GM19397 (cell line): ENCODE measurements around the gene THAP4.

Experiments
- ATAC-seq: cut with Tn5 transposase; IDR thresholded peaks from one replicate; pipeline ENCODE4 v1.9.1; 2021; ENCODE audit warnings: mild to moderate bottlenecking, moderate library complexity; ENCODE audit not compliant: unreplicated experiment

The THAP4 gene

DNA sequence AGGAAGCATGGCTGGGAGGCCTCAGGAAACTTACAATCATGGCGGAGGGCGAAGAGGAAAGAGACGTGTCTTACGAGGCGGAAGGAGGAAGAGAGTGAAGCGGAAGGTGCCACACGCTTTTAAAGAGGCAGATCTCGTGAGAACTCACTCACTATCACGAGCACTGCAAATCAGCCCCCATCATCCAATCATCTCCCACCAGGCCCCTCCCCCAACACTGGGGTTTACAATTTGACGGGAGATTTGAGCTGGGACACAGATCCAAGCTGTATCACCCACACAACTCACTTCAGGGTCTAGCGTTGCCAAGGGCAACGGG lies 83.5 kb downstream of the THAP4 start:
- ATAC-seq = no peak

DNA sequence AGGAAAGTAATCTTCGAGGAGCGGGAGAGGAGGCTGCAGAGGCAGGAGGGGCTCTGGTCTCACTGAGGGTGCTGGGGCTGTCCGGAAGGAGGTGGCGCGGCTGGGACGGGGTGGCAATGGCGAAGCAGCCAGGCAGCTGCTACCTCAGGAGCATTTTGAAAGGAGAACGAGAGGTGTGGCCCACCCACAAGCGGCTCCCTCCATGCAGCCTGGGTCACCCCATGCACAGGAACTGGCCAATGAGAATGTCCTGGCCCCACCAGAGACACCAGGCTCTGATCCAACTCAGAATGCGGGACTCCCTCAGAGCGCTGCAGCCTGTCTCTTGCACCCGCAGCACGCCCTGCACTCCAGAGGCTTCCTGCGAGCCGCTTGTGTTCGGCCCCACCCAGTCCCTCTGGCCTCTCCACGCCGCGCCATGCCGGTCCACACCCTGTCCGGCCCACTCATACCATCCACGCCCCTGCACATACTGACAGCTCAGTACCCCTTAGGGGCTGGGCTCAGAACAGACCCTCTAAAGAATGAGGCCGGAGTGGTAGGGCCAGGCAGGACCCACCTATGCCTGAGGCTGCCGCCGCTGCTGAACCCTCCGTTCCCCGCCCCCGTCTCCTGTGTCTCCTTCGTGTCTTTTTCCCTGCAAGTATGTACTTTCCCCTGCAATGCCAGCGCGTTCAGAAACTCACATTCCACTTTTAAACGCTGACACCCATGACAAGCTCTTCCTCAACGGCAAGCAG lies 84.8 kb downstream of the THAP4 start:
- ATAC-seq = no peak

DNA sequence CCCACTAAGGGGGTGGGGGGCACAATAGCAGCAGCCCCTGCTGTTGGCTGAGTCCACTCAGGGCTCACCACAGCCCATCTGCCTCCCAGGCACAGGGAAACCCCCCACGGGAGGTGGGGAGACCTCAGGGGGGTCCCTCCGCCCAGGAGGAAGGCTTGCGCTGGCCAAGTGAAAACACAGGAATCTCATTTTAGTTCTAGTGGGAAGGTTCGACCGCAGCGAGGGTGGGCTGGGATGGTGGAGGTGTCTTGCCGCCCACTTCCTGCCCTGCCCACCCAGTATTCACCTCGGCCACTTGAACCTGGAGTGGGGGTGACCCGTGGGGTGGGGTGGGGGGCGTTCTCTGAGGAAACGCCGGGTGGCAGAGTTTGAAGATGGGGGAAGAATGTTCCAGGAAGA lies 85.4 kb downstream of the THAP4 start:
- no peak for ATAC-seq

DNA sequence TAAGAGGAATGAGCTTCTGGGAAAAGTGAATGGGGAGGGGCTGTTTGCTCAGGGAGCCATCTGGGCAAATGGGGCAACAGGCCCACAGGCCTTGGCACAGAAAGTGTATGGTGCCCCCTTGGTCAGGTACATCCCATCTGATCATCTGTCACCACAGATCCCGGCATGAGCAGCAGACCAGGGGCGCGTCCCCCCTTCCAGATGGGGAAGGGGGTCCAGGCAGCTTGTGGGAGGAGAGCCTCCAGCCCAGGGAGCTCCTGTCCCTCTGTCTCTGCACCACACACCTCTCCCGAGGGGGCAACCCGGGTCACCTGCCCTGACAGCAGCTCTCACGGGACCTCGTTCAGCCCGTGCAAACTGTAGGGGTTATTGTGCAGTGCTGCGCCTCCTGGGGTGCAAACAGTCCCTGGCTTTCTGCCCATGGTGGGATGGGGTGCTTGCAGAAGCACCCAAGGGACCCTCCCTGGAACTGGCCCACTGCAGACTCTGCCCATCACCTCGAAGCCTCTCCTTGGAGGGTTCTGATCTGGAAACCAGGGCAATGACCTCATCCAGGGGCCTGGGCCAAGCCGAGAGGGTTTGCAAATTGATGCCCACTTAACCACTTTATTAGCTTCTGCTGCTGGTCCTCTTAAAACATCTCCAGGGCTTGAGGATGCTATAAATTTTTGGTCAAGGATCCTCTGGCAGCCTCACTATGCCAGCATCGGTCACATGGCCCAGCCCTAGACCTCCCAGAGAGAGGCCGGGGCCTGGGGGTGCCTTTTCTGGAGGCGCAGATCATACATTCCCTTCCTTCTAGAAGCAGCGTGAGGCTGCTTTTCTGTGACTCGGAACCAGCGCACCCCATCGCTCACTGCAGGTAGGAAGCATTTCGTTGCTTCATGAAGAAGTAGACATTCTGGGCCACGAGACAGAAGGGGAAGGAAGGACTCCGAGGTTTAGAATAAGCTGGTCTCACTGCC lies 86.1 kb downstream of the THAP4 start:
- ATAC-seq = no peak

DNA sequence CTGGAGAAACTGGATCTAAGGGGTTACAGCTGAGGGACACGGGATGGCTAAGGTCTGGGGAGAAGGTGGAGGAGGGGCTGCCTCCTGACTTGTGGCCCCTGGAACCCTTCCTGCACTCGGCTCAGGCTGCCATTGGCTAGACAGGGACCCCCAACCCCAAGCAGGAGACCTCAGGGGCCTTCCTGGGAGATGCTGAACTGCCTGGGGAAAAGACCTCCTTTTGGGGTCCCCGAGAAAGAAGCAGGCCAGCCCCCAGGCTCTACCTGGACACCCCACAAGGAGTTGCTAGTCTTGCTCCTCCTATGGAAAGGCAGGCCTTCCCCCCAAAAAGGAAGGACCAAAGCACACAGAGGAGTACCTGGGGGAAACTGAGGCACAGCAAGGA lies 88.5 kb downstream of the THAP4 start:
- ATAC-seq = no peak

DNA sequence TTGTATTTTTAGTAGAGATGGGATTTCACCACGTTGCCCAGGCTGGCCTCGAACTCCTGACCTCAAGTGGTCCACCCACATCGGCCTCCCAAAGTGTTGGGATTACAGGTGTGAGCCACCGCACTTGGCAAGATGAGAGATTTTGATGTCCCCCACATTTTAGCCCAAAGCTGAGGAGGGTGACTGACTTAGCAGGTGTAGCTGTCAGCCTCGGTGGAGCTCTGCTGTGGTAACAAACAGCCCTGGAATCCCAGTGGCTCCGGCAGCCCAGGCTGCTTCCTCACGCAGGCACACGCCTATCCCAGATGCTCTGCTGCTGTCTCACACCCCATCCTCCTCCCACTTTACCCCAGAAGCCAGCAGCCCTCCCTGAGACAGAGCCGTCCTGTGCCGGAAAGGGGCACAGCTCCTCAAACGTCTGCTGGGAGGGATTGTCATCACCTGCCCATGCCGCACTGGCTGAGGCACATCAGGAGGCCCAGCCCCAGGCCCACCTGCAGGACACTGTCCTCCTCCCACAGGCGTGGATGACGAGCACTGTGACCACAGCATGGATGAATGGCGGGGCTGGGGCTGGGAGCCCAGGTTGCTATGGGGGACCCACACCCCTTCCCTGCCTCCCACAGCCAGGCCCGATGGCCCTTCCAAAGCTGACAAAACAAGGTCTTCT lies 89.0 kb downstream of the THAP4 start:
- ATAC-seq = no peak

DNA sequence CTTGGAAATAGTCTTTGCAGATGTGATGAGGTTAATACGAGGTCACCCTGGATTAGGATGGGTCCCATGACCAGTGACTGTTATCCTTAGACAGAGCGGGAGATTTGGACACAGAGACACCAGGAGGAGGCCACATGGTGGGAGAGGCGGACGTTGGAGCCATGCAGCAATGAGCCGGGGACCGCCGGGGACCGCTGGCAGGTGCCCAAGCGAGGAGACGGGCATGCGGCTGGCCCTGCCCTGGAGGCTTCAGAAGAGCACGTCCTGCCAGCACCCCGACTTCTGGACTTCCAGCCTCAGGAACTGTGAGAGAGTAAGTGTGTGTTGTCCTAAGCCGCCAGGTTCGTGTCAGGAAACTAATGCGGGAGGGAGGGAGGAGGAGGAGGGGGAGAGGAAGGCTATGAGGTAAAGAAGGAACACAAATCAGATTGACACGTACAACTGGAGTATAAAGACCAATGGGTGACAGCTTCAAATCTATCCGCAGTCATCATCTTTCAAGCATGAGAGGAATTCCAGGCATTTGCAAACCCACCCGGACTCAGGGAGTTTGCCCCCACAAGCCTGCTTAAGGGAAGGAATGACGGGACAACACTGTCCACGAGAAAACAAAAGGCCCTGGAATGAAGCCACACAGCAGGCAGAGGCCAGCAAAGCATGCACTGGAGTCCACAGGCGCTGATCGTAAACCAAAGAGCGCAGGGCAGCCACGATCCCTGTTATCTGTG lies 90.0 kb downstream of the THAP4 start:
- no peak for ATAC-seq

DNA sequence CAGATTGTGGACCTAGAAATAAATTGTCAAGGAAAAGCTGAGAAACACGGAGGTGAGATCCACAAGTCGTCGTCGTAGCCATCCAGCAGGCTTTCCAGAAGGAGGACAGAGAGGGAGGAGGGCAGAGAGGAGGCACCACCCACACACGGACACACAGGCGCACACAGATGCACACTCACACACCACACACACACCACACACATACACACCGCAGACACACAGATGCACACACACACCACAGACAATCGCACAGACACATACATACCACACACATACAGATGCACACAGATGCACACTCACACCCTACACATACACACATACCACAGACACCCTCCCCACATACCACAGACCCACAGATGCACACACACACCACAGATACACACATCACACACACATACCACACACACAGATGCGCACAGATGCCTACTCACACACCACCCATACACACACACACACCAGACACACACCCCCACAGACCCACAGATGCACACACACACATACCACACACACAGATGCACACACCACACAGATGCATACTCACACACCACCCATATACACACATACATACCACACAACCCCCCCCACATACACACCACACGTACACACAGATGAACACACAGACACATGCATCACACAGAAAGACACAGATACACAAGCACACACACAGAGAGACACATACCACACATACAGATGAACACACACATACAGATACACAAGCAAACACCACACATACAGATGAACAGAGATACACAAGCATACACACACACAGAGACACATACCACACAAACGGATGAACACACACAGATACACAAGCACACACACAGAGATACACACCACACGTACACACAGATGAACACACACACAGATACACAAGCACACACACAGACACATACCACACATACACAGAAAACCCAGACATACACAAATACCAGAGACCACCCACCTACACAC lies 91.2 kb downstream of the THAP4 start:
- no peak for ATAC-seq

DNA sequence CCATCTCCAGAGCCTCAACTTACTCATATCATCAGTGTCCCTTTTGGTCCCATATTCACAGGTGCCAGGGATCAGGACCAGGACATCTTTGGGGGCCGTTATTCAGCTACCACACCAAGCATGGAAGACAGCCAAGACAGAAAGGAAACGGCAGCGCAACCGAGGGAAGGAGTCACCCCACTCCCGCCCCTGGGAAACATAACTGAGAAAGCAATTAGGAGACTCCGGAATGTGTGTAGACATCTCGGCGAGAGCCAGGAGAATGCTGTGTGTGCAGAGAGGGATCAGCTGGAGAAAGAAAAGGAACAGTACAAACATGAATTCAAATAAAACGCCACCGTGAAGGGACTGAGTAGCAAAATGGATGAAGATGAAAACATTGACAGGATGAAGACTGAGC lies 91.9 kb downstream of the THAP4 start:
- no peak for ATAC-seq

DNA sequence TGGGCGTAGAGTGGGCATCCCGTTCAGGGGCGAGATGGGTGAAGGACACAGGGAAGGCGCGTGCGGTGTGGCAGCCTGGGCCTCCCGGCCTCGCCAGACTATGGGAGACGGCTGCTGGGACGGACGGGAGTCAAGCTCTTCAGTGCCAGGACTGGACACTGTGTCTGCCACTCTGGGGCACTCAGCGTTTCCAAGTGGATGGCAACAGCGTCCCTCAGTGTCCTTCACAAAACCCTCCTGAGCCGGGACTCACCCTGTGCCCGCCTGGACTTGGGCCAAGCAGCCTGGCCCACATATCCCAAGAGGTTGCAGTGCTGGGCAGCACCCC lies 94.7 kb downstream of the THAP4 start:
- ATAC-seq = no peak

DNA sequence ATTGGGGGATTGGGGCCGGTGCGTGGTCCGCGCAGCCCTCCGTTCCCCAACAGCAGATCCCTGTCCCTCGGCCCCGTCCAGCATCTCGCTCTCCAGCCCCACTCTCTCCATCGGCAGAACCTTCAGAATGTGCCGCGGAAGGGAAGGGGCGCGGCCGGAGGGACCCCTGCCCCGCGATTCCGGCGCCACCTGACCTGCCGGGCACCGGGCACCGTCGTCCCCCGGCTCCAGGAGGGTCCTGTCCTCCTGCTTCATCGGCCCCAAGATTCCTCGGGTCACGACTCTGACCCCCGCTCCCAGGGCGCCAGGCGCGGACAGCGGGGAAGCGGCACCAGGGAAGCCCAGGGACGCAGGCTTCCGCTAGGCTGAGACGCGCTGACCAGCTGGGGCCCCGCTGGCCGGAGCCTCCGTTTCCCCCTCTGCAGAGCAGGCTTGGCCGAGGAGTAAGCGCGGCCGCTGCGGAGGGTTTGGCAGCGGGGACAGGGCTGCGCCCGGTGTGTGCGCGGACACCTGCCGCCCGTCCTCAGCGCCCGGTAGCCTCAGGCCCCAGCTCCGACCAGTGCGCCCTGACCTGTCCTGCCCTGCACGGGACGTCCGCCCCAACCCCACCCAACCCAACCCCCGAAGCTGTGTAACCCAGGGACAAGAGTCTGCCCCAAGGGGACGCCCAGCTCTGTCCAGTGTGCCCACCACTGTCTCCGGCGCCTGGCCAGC lies 95.2 kb downstream of the THAP4 start:
- no peak for ATAC-seq

DNA sequence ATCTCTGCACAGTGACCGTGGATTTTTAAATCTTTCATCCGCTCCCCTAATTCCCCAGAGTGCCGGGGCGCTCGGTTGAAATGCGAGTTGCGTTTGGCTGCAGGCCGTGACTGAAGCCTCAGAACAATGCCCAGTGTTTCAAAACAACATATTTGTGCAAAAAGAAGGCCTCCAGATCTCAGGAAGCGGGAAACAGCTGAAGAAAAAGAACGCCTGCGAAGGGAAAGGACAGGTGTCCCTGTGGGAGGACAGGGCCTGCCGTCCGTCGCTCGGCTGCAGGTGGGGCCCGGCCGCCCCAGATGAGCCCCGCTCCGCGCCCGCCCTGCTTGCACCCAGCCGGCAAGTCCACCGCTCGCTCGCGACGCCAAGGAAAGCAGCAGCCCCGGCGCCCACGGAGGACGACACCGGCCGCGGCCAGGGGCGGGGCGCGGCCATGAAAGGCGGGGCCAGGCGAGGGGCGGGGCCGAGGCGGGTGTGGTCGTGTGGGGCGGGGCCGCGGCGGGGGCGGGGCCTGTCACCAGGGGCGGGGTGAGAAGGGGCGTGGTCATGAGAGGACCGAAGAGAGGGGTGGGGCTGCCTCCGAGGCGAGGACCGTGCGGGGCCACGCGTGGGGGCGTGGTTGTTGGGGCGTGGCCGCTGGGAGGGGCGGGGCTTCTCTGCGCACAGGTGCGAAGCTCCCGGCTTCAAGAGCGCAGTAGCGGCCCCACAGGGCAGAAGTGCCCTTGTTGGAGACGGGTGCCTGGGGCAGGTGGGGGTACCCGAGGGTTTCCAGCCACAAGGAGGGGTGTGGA lies 96.0 kb downstream of the THAP4 start:
- no peak for ATAC-seq

DNA sequence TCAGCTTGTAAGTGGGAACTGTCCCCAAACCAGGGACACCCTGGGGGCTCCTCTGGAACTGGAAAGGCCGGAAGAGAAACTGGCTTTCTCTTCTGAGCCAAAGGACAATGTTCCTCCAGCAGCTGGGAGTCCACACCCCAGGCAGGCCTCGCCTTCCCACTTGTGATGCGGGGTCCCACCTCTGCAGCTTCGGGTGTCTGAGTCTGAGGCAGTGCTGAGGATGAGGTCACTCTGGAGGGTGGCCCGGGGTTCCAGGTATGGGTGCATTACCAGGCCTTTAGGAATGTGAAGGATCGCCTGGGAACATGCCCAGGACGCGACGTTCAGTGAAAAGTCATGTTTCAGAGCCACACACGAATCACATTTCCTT lies 96.6 kb downstream of the THAP4 start:
- no peak for ATAC-seq

DNA sequence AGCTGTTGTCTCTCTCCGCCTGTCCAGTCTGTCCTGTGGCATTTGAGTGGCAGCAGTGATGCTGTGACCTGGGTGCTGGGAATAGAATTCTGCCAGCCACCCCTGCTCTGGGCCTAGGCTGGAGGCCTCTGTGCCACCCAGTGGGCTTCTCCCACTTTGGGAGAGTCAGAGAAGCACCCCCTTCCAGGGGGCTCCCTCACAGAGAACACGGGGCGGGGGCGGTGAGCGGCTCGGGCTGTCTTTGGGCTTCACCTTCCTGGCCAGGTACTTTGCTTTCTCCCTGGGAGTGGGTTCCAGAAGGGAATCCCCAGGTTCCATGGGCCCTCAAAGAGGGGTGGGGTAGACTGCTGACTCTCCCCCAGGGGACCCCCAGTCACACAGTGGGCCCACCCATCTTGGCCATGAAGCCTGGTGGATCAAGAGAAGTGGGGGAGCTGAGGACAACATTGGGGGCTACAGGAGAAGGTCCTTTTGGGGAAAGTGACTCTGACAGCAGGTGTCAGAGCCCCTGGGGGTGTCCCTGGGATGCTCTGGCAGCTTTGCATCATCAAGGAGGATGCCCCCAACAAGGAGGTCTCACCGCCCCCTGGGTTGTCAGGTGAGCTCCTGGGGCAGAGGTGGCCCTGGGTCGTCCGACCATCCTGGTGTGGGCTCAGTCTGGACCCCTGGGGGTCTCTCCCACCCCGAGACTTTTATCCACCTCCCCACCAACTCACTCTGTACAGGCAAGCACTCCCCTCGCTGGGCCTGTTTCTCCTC lies 97.2 kb downstream of the THAP4 start:
- no peak for ATAC-seq

DNA sequence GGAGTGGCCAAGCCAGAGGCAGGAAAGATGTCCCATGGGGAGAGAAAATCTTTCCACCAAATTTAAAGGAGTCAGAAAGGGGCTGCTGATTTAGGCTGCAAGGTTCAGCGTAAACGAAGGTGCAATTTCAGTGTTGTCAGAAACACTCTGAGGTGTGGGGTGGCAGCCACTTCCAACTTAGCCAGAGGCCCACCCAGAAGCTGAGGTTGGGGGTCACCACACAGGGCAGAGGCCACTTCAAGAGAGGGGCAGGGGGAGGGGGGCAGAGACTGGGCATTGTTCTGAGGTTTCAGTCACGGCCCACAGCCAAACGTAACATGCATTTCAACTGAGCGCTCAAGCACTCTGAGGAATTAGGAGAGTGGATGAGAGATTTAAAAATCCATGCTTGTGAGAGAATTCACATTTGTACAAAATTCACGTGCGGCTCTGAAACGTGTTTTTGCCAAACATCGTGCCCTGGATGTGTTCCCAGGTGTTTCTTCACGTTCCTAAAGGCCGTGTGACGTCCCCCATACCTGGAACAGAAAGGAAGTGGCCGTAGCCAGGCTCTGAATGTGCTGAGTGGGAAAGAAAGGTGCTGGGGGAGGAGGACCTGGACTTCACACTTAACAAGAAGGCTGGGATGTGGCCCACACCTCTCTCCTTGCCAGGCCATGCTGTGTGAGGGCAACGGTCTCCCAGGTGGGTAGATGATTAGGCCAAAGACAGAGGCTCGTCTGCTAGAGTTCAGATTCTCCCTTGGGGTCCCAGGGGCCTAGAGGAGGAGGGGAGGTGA lies 97.9 kb downstream of the THAP4 start:
- no peak for ATAC-seq

DNA sequence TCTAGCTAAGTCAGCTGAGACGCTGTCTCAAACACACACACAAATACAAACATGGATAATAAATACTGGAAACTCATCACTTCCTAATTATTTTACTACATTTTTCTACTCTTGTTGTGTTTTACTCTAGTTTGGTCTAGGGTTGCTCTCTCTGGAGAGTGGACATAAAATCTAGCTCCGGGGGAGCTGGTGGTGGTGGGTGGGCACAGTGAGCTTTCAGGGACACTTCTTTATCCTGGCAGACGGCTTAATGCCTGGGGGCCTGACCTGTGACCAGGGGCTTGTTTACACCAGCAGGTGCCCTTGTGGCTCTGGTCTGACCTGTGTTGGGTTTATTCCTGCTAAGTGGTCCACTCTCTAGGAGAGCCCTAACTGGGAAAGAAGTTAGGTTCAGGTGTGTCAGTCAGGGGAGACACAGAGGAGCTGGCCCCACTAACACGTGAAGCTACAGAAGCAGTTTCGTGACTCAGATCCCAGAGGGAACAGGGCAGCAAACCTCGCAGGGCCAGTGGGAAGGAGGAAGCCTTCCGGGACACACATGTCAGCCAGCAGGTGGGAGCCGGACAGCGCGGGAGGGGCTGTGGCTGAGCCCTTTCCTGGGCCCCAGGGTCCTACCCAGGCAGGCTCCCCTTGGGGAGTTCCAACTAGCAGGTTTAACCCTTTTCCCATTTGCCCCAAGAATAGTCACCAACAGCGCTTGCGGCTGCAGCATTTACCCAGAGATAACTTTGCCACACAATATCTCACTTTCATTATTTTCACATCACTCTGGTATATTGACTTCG lies 100.9 kb downstream of the THAP4 start:
- ATAC-seq = no peak
